ENCODE measurements around the gene BAZ1B. TPM values are rescaled to one million over a fixed set of nuclear protein-coding genes. Genes with fewer than 3 reads are reported as not detected.
"Not testable (repeated sequence)": the region's sequence is repeated elsewhere in the genome, so short reads cannot be mapped to it uniquely, and the experiment has no call there.

Gene BAZ1B
- total RNA-seq, 2 experiments from 2014 or later, result 115 TPM

GRCh38 chr7:73515178-73515577, 6.9 kb downstream of the BAZ1B start:
- ChIA-PET CTCF (interaction anchor here (0.7 kb wide), 1 partner anchor 209 kb away, joined by 5 read pairs; no protein-coding TSS in a partner anchor), POLR2A (no interaction called here)

GRCh38 chr7:73512018-73512780, 9.9 kb downstream of the BAZ1B start:
- POLR2A ChIA-PET, result no interaction called here
- CTCF ChIA-PET, result interaction anchor here (0.6 to 0.7 kb wide), 2 partner anchors 18 to 28 kb away, joined by 3 to 4 read pairs; no protein-coding TSS in a partner anchor

- CTCF ChIA-PET, result interaction anchor here (0.7 kb wide), 1 partner anchor 174 kb away, joined by 3 read pairs; the partner anchor contains the start of genes BUD23 and DNAJC30
- POLR2A ChIA-PET, result no interaction called here
Observed at GRCh38 chr7:73509463-73509862, 12.6 kb downstream of the BAZ1B start.

DNA sequence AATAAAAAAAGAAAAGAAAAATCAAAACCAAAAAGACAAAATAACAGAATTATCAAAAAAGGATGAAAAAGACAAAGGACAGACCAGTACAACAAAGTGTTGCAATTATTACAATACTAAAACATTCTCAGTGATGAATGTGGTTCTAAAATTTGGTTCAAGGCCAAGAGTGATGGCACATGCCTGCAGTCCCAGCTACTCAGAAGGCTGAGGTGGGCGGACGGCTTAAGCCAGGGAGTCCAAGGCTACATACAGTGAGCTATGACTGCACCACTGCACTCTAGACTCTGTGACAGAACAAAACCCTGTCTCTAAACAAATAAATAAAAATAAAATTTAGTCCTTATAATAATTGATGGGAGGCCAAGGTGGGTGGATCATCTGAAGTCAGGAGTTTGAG, 14.5 kb downstream of the BAZ1B start:
- POLR2A ChIA-PET, result interaction anchor here (0.6 kb wide), 1 partner anchor 223 kb away, joined by 3 read pairs; no protein-coding TSS in a partner anchor
- CTCF ChIA-PET, result no interaction called here

GRCh38 chr7:73504920-73505319, 17.2 kb downstream of the BAZ1B start:
- ChIA-PET POLR2A (no interaction called here), CTCF (interaction anchor here (0.6 kb wide), 1 partner anchor 19 kb away, joined by 6 read pairs; no protein-coding TSS in a partner anchor)

DNA sequence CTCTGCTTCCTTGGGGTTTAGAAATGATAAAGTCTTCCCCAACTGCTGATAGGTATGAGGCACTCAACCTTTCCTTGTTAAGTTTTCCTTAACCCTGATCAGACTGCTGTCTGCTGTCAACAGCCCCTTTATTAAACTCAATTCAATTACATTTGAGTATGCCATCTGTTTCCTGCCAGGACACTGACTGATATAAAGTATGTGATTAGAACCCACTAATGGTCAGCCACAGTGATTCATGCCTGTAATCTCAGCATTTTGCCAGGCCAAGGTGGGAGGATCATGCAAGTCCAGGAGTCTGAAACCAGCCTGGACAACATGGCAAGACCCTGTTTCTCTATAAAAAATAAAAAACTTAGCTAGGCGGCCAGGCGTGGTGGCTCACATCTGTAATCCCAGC, 18.1 kb downstream of the BAZ1B start:
- ChIA-PET POLR2A (no interaction called here), CTCF (interaction anchor here (1.3 kb wide), 1 partner anchor 16 kb away, joined by 3 read pairs; no protein-coding TSS in a partner anchor)

GRCh38 chr7:73503229-73503628, 18.9 kb downstream of the BAZ1B start:
- CTCF ChIA-PET, result interaction anchor here (1.3 kb wide), 1 partner anchor 17 kb away, joined by 3 read pairs; no protein-coding TSS in a partner anchor

GRCh38 chr7:73496626-73497025, 25.5 kb downstream of the BAZ1B start:
- ChIA-PET CTCF (no interaction called here), POLR2A (no interaction called here)

More at GRCh38 chr7:73503229-73503628, 18.9 kb downstream of the BAZ1B start:
- POLR2A ChIA-PET, result no interaction called here

- POLR2A ChIA-PET, result interaction anchor here (0.6 kb wide), 1 partner anchor 116 kb away, joined by 3 read pairs; no protein-coding TSS in a partner anchor
- CTCF ChIA-PET, result not testable (repeated sequence)
Observed at GRCh38 chr7:73495507-73495906, 26.6 kb downstream of the BAZ1B start.

DNA sequence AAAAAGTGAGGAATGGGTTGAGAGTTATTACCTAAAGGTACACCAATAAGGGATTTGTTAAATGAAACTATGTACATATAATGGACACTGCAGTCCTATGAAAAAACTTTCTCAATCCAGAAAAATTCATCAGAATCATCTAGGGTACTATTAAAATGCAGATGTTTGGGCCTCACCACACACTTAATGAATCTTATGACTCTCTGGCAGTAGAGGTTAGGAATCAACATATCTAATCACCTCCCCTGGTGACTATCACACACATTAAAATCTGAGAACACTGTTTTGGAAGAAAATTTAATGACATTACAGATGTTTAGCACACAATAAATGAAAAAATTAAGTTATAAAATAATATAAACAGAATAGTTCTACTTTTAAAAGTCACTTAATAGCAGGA, 32.1 kb downstream of the BAZ1B start:
- CTCF ChIA-PET, result no interaction called here
- POLR2A ChIA-PET, result no interaction called here

DNA sequence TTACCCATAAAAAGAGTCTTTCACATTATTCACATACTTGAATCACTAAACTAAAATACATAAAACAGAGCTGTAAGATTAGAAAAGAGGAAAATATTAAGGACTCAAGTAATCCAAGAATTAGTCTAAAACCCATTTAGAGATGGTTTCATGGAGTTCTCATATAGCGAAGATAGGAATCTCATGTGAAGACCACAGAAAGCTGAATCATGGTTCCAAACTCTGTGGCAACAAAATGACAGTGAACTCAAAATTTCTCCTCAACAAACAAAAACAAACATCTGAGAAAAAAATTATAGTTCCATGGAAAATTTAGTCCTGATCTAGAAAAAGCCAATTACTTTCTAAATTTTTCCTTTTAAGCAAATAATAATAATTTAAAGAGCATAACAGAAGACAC, 34.6 kb downstream of the BAZ1B start:
- CTCF ChIA-PET, result interaction anchor here (2.1 kb wide), 1 partner anchor 36 kb away, joined by 6 read pairs; no protein-coding TSS in a partner anchor
- POLR2A ChIA-PET, result no interaction called here

DNA sequence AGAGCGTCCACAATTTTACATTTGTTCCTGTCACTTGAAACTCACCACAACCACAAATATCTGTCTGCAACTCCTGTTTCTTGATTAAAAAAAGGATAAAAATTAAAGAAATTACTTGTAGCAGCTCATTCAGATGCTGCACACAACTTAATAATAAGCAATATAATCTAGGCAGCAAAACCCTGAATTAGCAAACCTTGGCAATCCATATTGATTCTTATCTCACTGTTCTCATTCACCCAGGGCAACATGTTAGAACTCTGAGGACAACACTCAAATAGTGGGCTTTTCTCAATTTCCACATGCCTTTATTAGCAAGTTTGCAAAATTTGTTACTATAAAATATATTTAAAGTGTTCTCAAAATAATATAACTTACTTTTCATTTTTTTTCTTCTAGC, 38.9 kb downstream of the BAZ1B start:
- ChIA-PET CTCF (no interaction called here), POLR2A (no interaction called here)

DNA sequence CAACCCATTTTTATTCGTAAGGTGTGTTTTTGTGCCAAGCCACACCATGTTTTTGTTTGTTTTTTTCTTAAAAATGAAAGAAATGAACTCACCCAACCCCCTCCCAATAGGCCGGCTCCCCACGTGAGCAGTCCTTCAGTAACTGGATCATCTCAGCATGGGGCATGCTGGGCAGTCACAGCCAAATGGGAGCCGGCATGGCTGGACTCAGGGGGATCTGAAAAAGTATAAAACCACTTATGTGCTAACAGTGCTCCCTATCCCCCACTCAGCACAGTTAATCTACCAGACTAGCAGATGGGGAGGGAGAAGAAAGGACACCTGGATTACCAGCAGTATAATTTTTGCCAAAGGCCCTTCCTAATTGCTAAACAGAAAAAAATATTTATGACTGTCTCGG, 39.3 kb downstream of the BAZ1B start:
- POLR2A ChIA-PET, result no interaction called here
- CTCF ChIA-PET, result no interaction called here

- POLR2A ChIA-PET, CTCF ChIA-PET: not testable (repeated sequence)
Observed at GRCh38 chr7:73481521-73481920, 40.6 kb downstream of the BAZ1B start.

GRCh38 chr7:73478549-73478948, 43.5 kb downstream of the BAZ1B start:
- ChIA-PET POLR2A (no interaction called here), CTCF (no interaction called here)

DNA sequence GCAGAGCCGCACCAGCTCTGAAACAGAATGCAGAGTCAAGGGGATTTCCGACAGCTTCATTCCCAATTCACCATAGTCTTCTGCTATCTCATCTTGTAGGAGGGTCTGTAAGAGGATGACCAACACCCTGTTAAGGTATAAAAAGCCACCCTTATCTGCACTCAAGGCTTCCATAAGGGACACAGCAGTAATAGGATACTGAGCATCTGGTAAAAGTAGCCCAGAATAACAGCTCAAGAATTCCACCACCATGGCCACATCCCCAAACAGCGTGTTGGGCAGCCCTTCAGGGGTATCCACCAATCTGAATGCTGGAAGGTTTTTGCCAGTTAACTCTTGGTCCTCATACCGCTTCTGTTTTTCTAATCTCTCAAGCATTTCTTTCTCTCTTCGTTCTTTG, 44.7 kb downstream of the BAZ1B start:
- POLR2A ChIA-PET, result interaction anchor here (0.6 kb wide), 1 partner anchor 1192 kb away, joined by 8 read pairs; no protein-coding TSS in a partner anchor
- CTCF ChIA-PET, result interaction anchor here (0.6 kb wide), 1 partner anchor 775 kb away, joined by 3 read pairs; no protein-coding TSS in a partner anchor

GRCh38 chr7:73470208-73470607, 51.9 kb downstream of the BAZ1B start:
- ChIA-PET POLR2A (no interaction called here), CTCF (interaction anchor here (0.8 kb wide), 1 partner anchor 18 kb away, joined by 3 read pairs; no protein-coding TSS in a partner anchor)

GRCh38 chr7:73467046-73467445, 55.0 kb downstream of the BAZ1B start:
- CTCF ChIA-PET, POLR2A ChIA-PET: not testable (repeated sequence)

- POLR2A ChIA-PET, result no interaction called here
- CTCF ChIA-PET, result interaction anchor here (1.0 kb wide), 1 partner anchor 14 kb away, joined by 3 read pairs; no protein-coding TSS in a partner anchor
Observed at GRCh38 chr7:73466112-73466511, 56.0 kb downstream of the BAZ1B start.

GRCh38 chr7:73463966-73464365, 58.1 kb downstream of the BAZ1B start:
- CTCF ChIA-PET, result no interaction called here
- POLR2A ChIA-PET, result no interaction called here

DNA sequence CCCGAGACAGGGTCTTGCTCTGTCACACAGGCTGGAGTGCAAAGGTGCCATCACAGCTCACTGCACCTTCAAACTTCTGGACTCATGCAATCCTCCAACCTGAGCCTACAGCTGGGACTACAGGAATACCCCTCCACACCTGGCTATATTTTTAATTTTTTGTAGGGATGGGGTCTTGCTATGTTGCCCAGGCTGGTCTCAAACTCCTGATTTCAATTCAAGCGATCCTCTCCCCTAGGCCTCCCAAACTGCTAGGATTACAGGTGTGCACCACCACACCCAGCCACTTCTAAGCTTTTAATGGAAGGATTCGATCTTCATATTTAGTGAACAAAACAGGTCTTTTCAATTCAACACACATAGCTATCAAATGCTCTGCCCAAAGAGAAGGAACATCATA, 58.8 kb downstream of the BAZ1B start:
- ChIA-PET POLR2A (no interaction called here), CTCF (no interaction called here)

Measured in activated CD8-positive, alpha-beta memory T cell treated with anti-CD3 and anti-CD28 coated beads for 36 hours (primary cell).